ENCODE measurements around the gene DPP10.

Gene DPP10

GRCh38 chr2:115389024-115389423 is 946.6 kb downstream of the DPP10 start:
- no peaks in the 10 kb centered on the region for H3K27me3 ChIP-seq (ENCODE audit: insufficient read depth, insufficient read length)
- DNase-seq (ENCODE audit: low read depth, low spot score): no peak
- H3K4me1 ChIP-seq (ENCODE audit: insufficient read depth, insufficient read length): no peaks in the 10 kb centered on the region
- TF ChIP-seq ZNF274 (IDR thresholded peaks at IDR 0.05; ENCODE audit: low read depth, low read length) (no peak), SUZ12 (IDR thresholded peaks at IDR 0.05; ENCODE audit: extremely low read depth, insufficient read depth, insufficient read length) (no peak), YY1 (IDR thresholded peaks at IDR 0.05; ENCODE audit: insufficient read depth, insufficient read length) (no peak)
- no peak overlapping the region for H3K4me3 ChIP-seq (ENCODE audit: insufficient read length, low read depth)
- no peaks in the 10 kb centered on the region for H3K36me3 ChIP-seq (ENCODE audit: insufficient read depth, insufficient read length, low read length)
- H3K9ac ChIP-seq (ENCODE audit: insufficient read length, low read depth): no peak overlapping the region
- H3K9me3 ChIP-seq (ENCODE audit: insufficient read depth, low read length): no peaks in the 10 kb centered on the region; the same call in 1 of the 2 replicates

GRCh38 chr2:115389898-115390565 is 947.6 kb downstream of the DPP10 start:
- TF ChIP-seq ZNF274 (IDR thresholded peaks at IDR 0.05; ENCODE audit: low read depth, low read length) (no peak), SUZ12 (IDR thresholded peaks at IDR 0.05; ENCODE audit: extremely low read depth, insufficient read depth, insufficient read length) (no peak), YY1 (IDR thresholded peaks at IDR 0.05; ENCODE audit: insufficient read depth, insufficient read length) (no peak)
- no peaks in the 10 kb centered on the region; the same call in 1 of the 2 replicates for H3K9me3 ChIP-seq (ENCODE audit: insufficient read depth, low read length)
- H3K4me3 ChIP-seq (ENCODE audit: insufficient read length, low read depth): no peak overlapping the region
- no peaks in the 10 kb centered on the region for H3K4me1 ChIP-seq (ENCODE audit: insufficient read depth, insufficient read length)
- H3K27me3 ChIP-seq (ENCODE audit: insufficient read depth, insufficient read length): no peaks in the 10 kb centered on the region
- no peak for DNase-seq (ENCODE audit: low read depth, low spot score)
- no peaks in the 10 kb centered on the region for H3K36me3 ChIP-seq (ENCODE audit: insufficient read depth, insufficient read length, low read length)
- H3K9ac ChIP-seq (ENCODE audit: insufficient read length, low read depth): no peak overlapping the region

DNA sequence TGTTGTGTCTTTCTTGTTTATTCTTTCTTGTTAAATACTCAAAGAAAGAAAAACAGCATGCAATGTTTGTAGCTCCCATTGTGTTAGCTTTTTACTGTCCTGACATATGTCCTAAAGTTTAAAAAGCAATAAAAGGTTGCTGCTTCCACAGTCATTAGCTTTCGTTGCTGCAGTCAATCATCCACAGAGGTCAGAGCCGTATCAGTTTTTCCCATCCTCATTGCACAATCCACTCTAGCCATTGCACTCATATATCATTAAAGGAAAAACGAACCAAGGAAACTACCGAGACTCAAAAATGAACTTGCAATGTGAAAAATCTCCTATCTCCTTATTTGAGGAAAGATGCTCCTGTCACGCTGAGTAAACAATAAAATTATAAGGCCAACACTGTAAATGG is 954.1 kb downstream of the DPP10 start:
- peaks cover 3% of the 10 kb centered on the region; the same call in 1 of the 2 replicates for H3K9me3 ChIP-seq (ENCODE audit: insufficient read depth, low read length)
- no peak for DNase-seq (ENCODE audit: low read depth, low spot score)
- H3K36me3 ChIP-seq (ENCODE audit: insufficient read depth, insufficient read length, low read length): no peaks in the 10 kb centered on the region
- no peak overlapping the region for H3K9ac ChIP-seq (ENCODE audit: insufficient read length, low read depth)
- no peak overlapping the region for H3K4me3 ChIP-seq (ENCODE audit: insufficient read length, low read depth)
- TF ChIP-seq ZNF274 (IDR thresholded peaks at IDR 0.05; ENCODE audit: low read depth, low read length) (no peak), SUZ12 (IDR thresholded peaks at IDR 0.05; ENCODE audit: extremely low read depth, insufficient read depth, insufficient read length) (no peak), YY1 (IDR thresholded peaks at IDR 0.05; ENCODE audit: insufficient read depth, insufficient read length) (no peak)
- no peaks in the 10 kb centered on the region for H3K27me3 ChIP-seq (ENCODE audit: insufficient read depth, insufficient read length)
- H3K4me1 ChIP-seq (ENCODE audit: insufficient read depth, insufficient read length): no peaks in the 10 kb centered on the region

- TF ChIP-seq ZNF274 (IDR thresholded peaks at IDR 0.05; ENCODE audit: low read depth, low read length) (no peak), SUZ12 (IDR thresholded peaks at IDR 0.05; ENCODE audit: extremely low read depth, insufficient read depth, insufficient read length) (no peak), YY1 (IDR thresholded peaks at IDR 0.05; ENCODE audit: insufficient read depth, insufficient read length) (no peak)
- Histone ChIP-seq H3K9me3 (ENCODE audit: insufficient read depth, low read length) (peaks cover 8% of the 10 kb centered on the region; the same call in 1 of the 2 replicates), H3K36me3 (ENCODE audit: insufficient read depth, insufficient read length, low read length) (no peaks in the 10 kb centered on the region), H3K4me1 (ENCODE audit: insufficient read depth, insufficient read length) (no peaks in the 10 kb centered on the region), H3K4me3 (ENCODE audit: insufficient read length, low read depth) (no peak overlapping the region), H3K27me3 (ENCODE audit: insufficient read depth, insufficient read length) (no peaks in the 10 kb centered on the region), H3K9ac (ENCODE audit: insufficient read length, low read depth) (no peak overlapping the region)
- DNase-seq (ENCODE audit: low read depth, low spot score): no peak
Observed at GRCh38 chr2:115400940-115401339, 958.5 kb downstream of the DPP10 start.

DNA sequence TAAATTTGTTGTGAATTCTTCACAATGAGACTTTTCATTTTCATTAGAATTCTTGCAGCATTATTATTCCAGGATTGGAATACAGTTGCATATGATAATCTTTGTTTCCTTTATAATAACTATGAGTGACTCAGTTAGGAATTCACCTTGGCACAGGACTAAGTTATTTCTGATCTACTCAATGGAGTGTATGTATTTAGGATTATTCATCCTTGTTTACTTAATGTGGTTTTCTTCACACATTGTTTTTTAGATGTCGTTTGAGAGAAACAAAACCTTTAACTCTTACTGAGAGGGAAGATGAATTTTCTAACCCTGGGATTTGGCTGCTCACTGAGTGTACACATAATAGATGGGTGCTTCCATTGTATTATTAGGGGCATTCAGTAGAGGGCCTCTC is 970.1 kb downstream of the DPP10 start:
- TF ChIP-seq ZNF274 (IDR thresholded peaks at IDR 0.05; ENCODE audit: low read depth, low read length) (no peak), YY1 (IDR thresholded peaks at IDR 0.05; ENCODE audit: insufficient read depth, insufficient read length) (no peak), SUZ12 (IDR thresholded peaks at IDR 0.05; ENCODE audit: extremely low read depth, insufficient read depth, insufficient read length) (no peak)

GRCh38 chr2:115413791-115414190 is 971.4 kb downstream of the DPP10 start:
- no peak overlapping the region for H3K4me3 ChIP-seq (ENCODE audit: insufficient read length, low read depth)
- no peak overlapping the region for H3K9ac ChIP-seq (ENCODE audit: insufficient read length, low read depth)
- H3K9me3 ChIP-seq (ENCODE audit: insufficient read depth, low read length): 0 out of 2 replicates have a peak, but pooled peaks cover under 1% of the 10 kb centered on the region
- TF ChIP-seq YY1 (IDR thresholded peaks at IDR 0.05; ENCODE audit: insufficient read depth, insufficient read length) (no peak), ZNF274 (IDR thresholded peaks at IDR 0.05; ENCODE audit: low read depth, low read length) (no peak), SUZ12 (IDR thresholded peaks at IDR 0.05; ENCODE audit: extremely low read depth, insufficient read depth, insufficient read length) (no peak)
- H3K27me3 ChIP-seq (ENCODE audit: insufficient read depth, insufficient read length): no peaks in the 10 kb centered on the region
- no peak for DNase-seq (ENCODE audit: low read depth, low spot score)
- no peaks in the 10 kb centered on the region for H3K36me3 ChIP-seq (ENCODE audit: insufficient read depth, insufficient read length, low read length)
- no peaks in the 10 kb centered on the region for H3K4me1 ChIP-seq (ENCODE audit: insufficient read depth, insufficient read length)

More for the DNA sequence above, 970.1 kb downstream of the DPP10 start:
- Histone ChIP-seq H3K27me3 (ENCODE audit: insufficient read depth, insufficient read length) (no peaks in the 10 kb centered on the region), H3K9ac (ENCODE audit: insufficient read length, low read depth) (no peak overlapping the region), H3K36me3 (ENCODE audit: insufficient read depth, insufficient read length, low read length) (no peaks in the 10 kb centered on the region), H3K4me1 (ENCODE audit: insufficient read depth, insufficient read length) (no peaks in the 10 kb centered on the region), H3K9me3 (ENCODE audit: insufficient read depth, low read length) (no peaks in the 10 kb centered on the region), H3K4me3 (ENCODE audit: insufficient read length, low read depth) (no peak overlapping the region)
- DNase-seq (ENCODE audit: low read depth, low spot score): no peak

DNA sequence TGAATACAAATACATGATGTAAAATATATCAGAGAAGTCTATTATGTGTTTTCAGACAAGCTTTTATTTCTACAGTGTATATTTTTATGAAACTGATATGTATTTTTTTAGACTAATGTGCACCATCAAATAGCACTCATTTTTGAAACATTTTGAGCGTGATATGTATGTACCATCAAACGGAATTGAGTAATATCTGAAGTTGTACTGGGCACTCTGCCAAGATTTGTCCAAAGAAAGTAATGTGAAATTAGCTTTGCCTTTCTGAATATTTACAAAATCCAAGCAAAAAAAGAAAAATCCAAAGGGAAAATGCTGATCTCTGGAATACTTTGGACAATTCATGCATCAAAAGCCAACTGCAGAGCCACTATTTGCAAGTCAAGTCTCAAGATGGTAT is 972.0 kb downstream of the DPP10 start:
- no peaks in the 10 kb centered on the region for H3K36me3 ChIP-seq (ENCODE audit: insufficient read depth, insufficient read length, low read length)
- H3K27me3 ChIP-seq (ENCODE audit: insufficient read depth, insufficient read length): no peaks in the 10 kb centered on the region
- no peaks in the 10 kb centered on the region for H3K4me1 ChIP-seq (ENCODE audit: insufficient read depth, insufficient read length)
- H3K9me3 ChIP-seq (ENCODE audit: insufficient read depth, low read length): 0 out of 2 replicates have a peak, but pooled peaks cover 5% of the 10 kb centered on the region
- H3K9ac ChIP-seq (ENCODE audit: insufficient read length, low read depth): no peak overlapping the region
- H3K4me3 ChIP-seq (ENCODE audit: insufficient read length, low read depth): no peak overlapping the region
- DNase-seq (ENCODE audit: low read depth, low spot score): no peak
- no peak for TF ChIP-seq YY1 (IDR thresholded peaks at IDR 0.05; ENCODE audit: insufficient read depth, insufficient read length)
- no peak for TF ChIP-seq SUZ12 (IDR thresholded peaks at IDR 0.05; ENCODE audit: extremely low read depth, insufficient read depth, insufficient read length)
- TF ChIP-seq ZNF274 (IDR thresholded peaks at IDR 0.05; ENCODE audit: low read depth, low read length): no peak

Data from NT2/D1 (cell line).